CD4-positive, alpha-beta T cell treated with Interleukin-12 subunit alpha and Interleukin-12 subunit beta, for 1 hour (primary cell): ENCODE measurements around the gene CACNA1S.

Source experiments
- DNase-seq: peaks from one replicate; pipeline ENCODE4 v3.0.0-alpha.2; 2020

The CACNA1S gene

DNA sequence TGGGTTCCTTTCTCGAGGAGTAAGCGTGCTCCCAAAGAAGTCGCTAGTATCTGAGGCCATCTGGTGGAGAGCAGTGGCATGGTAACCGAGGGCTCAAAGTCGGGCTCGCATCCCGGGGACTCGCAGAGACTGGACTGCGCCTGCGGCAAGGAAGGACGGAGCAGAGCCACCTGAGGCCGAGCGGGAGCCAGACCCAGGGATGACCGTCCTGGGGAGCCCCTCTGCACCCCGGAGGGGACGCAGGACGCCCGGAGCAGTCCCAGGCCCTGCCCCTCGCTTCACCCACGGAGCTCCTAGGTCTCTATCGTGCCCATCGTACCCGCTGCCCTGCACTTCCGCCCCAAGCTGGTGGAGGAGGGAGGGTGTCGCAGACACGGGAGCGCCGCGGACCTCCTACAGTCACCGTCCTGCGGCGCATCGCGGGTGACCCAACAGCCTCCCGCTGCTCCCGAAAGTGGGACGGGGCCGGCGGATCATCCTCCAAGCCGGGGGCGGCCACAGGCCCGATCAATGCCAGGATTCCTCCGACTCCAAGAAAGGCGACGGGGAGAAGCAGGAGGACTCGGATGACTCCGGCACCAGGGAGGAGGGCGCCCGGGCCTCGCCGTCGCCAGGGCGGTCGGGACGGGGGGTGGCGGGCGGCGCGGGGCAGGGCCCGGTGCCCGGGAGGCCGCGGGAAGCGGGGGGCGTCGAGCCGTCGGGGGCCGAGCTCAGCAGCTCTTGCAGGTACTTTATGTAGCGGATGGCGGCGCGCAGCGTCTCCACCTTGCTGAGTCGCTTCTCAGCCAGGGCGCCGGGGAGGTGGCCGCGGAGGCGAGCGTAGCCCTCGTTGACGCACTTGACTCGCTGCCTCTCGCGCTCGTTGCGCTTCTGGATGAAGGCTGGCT, 2.3 kb upstream of the CACNA1S start:
- DNase-seq, result peak; percentile 74

GRCh38 chr1:201113451-201114244, 1.4 kb upstream of the CACNA1S start:
- DNase-seq, result no peak

DNA sequence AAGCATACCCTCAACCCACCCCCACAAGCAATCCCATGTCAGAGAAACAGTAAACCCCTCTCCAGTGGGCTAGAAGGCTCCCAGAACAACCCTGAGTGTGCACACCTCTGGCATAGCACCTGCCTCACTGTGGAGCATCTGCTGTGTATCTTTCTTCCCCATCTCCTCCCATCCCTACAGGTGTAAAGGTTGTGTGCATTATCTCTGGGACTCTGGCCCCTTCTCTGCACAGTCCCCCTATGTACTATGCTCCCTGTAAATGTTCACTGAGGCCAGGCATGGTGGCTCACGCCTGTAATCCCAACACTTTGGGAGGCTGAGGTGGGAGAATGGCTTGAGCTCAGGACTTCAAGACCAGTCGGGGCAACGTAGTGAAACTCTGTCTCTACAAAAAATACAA, 700 bp upstream of the CACNA1S start:
- no peak for DNase-seq

DNA sequence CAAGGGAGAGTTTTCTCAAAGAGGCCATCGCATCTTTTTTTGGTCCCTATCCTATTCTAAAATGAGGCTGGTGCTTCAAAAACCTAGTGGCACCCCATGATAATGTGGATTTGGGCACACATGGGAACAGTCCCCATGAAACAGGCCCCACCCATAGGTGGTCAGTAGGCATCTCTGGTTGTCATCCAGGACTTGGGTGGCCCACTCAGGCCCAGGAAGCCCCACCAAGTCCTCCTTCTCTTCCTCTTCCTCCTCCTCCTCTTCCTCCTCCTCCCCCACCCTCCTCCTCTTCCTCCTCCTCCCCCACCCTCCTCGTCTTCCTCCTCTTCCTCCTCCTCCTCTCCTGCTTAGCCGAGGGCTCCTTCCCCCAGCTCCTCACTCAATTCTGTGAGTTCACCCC, 554 bp downstream of the CACNA1S start:
- DNase-seq, result no peak

DNA sequence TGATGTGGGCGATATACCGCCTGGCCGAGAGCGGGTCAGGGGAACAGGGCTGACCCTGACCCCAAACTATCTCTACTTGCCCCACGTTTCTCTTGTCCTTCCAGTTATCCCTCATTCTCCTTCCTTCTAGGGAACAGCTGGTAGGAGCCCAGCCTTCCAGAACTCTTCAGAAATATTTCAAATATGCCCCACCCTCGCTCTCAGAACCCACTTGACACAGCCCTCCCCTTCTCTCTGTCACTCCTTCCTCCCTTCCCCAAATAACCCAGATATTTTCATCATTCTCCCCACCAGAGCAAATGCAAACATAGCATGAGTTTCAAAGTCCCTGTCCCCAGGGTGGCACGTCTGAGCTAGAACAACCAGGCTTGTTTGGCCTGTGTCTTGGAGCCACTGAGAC, 1.1 kb downstream of the CACNA1S start:
- no peak for DNase-seq

- DNase-seq, result no peak
These were observed 1.6 kb downstream of the CACNA1S start for GRCh38 chr1:201110616-201111015.

GRCh38 chr1:201110138-201110537, 2.1 kb downstream of the CACNA1S start:
- DNase-seq, result no peak

DNA sequence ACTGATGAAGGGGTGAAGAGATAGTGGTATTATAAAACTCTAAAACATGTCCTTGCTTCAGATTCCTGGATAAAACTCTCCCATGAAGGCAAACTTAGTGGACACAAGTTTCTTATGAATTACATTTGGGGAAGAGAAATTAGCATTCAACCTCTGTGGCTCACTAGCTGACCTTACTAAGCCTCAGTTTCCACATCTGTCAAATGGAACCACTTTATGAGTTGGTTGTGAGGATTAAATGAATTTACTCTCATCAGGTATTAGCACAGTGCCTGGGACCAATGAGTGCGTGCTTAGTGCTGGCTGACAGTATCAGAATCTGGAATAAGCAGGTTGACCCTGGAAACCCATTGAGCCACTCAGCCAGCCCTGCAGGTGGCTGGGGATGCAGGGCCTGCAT, 2.6 kb downstream of the CACNA1S start:
- DNase-seq, result no peak

DNA sequence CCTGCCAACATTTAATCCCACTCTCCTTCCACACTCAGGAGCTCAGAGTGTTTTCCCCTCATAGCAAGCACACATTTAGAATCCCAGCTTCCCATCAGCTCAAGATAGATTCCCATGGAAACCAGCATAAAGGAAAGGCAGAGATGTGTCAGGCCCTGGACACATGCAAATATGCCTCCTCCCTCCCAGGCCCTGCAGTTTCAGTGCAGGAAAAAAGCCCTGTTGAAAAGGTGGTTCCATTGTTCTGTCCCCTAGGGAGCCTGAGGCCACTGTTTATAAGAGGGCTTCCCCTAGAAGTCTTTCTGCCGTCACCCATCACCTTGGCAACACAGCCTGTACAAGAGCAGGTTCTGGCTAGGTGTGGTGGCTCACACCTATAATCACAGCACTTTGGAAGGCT, 3.6 kb downstream of the CACNA1S start:
- no peak for DNase-seq

- no peak for DNase-seq
These were observed 6.5 kb downstream of the CACNA1S start for GRCh38 chr1:201105688-201106087.

DNA sequence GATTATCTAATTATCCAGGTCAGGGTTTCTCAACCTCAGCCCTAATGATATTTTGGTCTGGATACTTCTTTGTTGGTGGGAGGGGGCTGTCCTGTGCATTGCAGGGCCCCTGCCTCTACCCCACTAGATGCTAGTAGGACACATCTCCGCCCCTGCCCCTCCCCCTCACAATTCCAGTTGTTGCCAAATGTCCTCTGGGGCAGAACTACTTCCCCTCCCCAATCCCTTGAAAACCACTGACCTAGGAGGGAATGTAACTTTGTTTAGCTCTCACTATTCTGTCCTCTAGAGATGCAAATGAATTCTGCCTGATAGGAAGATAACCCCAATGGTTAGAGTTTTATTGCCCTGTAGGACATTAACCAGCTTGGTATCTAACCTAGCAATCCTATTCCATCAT, 8.1 kb downstream of the CACNA1S start:
- DNase-seq, result no peak

DNA sequence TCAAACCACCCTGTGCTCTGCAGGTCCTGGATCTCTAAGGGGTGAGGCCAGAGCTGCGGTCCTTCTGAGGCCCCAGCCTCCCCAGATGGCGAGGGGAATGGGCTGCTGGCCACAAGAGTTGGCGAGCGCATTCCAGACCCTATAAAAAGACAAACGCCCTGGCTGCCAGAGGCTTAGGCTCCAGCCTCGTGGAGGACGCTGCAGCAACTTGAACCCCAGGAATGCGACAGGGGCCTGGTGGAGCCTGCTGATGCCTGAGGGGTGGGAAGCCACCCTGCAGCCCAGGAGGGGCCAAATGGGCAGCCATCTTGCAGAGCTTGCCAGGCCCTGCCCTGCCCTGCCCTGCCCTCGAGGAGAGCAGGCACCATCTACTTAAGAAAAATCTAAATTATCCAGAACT, 8.6 kb downstream of the CACNA1S start:
- DNase-seq, result no peak

GRCh38 chr1:201100169-201100930, 11.9 kb downstream of the CACNA1S start:
- DNase-seq, result no peak

GRCh38 chr1:201098992-201099677, 13.1 kb downstream of the CACNA1S start:
- DNase-seq, result no peak

GRCh38 chr1:201096977-201097856, 15.0 kb downstream of the CACNA1S start:
- DNase-seq, result no peak

DNA sequence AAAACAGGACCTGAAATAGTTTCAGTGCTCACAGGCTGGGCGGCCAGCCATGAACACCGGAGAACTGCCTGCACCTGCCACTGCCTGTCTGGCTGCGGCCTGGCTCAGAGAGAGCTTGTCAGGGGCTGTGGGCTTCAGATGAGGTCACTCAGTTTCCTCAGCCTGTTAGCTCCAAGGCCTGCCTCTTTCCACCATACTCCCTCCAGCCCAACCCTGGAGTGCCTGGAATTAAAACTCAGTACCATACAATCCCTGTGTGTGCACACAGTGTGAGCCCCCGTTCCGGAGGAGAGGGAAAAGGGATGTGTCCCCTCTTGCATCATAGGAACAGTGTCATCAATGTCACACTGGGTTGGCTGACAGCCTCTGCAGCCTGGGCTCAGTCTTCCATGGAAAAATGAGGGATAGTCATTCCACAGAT, 16.2 kb downstream of the CACNA1S start:
- DNase-seq, result no peak

GRCh38 chr1:201095581-201095980, 16.6 kb downstream of the CACNA1S start:
- DNase-seq, result no peak

- no peak for DNase-seq
These were observed 17.4 kb downstream of the CACNA1S start for GRCh38 chr1:201094832-201095231.

DNA sequence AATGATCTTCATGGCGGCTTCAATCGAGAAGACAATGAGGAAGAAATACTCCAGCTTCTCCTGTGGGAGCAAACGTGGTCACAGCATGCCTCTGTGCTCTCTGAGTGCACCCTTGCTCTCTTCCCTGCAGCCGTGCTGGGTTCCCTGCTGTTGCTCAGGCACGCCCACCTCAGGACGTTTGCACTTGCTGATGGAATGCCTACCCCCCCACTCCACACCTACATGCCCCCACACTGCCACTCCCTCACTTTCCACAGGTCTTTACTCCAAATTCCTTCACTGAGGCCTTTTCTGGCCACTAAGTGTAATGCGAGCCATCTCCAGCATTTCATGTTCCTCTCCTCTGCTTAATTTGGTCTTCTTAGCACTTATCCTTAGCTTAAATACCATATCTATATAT, 18.3 kb downstream of the CACNA1S start:
- no peak for DNase-seq

GRCh38 chr1:201093561-201093960, 18.7 kb downstream of the CACNA1S start:
- DNase-seq, result no peak

DNA sequence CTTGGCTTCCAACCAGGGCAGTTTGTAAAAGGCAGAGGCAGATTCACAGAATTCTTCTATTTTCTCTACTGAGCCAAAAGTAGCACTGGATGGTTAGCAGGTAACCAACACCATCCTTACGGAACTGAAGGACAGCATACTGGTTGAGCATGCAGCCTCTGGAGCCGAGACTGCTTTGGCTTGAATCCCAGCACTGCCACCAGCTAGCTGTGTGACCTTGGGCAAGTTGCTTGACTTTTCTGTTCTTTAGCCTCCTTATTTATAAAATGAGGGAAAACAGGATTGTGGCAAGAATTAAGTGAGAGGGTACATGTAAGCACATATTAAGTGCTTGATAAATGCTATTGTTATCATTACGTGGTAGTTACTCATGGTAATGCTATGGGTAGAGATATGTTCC, 19.5 kb downstream of the CACNA1S start:
- DNase-seq, result no peak

DNA sequence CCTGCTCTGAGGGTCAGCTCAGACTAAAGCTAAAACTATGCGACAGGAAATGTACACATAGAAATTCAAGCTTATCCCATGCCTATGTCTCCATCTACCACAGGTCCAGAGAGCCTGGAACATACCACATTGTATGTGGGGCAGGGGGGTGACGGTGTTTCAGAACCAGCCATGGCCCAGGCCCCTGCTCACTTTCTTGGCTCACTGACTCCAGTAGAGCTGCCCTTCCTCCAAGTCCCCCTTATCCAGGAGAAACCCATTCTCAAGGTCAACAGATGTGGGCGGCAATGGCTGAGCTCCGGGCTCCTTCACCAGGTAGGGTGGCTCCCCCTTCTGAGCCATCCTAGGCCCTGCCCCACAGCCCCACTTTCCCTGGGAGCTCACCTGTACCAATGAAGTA, 21.0 kb downstream of the CACNA1S start:
- DNase-seq, result no peak
